GM10248 (cell line): ENCODE results near the gene RPL18A.

Source experiments
- CTCF ChIA-PET: fragments of 300-600 bp; sonication (Branson Sonifier 250); formaldehyde crosslinking; extraction: SDS; loops from one replicate; lab custom pipeline; 2021; ENCODE audit warnings: antibody characterized with exemption; lab: Yijun Ruan, JAX
- POLR2A ChIA-PET: fragments of 350-650 bp; sonication (Branson Sonifier 250); formaldehyde crosslinking; extraction: SDS; loops from one replicate; lab custom pipeline; 2020; ENCODE audit warnings: antibody characterized with exemption; lab: Yijun Ruan, JAX
- DNase-seq: peaks from one replicate; pipeline ENCODE4 v3.0.0; 2012; ENCODE audit errors: extremely low spot score
- CTCF ChIP-seq: IDR thresholded peaks from 2 replicates; pipeline ENCODE4 v1.5.1; 2012; ENCODE audit warnings: mild to moderate bottlenecking, low read depth; ENCODE audit errors: extremely low read depth, missing control alignments, control extremely low read depth

RPL18A gene

GRCh38 chr19:17832443-17833208 lies 27.1 kb upstream of the RPL18A start:
- TF ChIP-seq CTCF, result no peak
- CTCF ChIA-PET, result interaction anchor here (0.7 kb wide), 1 partner anchor 27 kb away, joined by 3 read pairs; the partner anchor contains the start of gene RPL18A
- POLR2A ChIA-PET, result no interaction called here
- DNase-seq, result no peak

GRCh38 chr19:17834350-17835181 lies 25.1 kb upstream of the RPL18A start:
- ChIA-PET CTCF (interaction anchor here (1.1 to 1.3 kb wide), 2 partner anchors 20 to 80 kb away, joined by 4 read pairs; no protein-coding TSS in a partner anchor), POLR2A (no interaction called here)
- DNase-seq, result no peak
- TF ChIP-seq CTCF, result no peak

- TF ChIP-seq CTCF, result no peak
- no peak for DNase-seq
- ChIA-PET POLR2A (no interaction called here), CTCF (no interaction called here)
Measured at GRCh38 chr19:17835182-17836006, 24.3 kb upstream of the RPL18A start.

GRCh38 chr19:17836530-17836929 lies 23.2 kb upstream of the RPL18A start:
- ChIA-PET POLR2A (no interaction called here), CTCF (no interaction called here)
- no peak for TF ChIP-seq CTCF
- no peak for DNase-seq

- ChIA-PET POLR2A (no interaction called here), CTCF (no interaction called here)
- no peak for DNase-seq
- no peak for TF ChIP-seq CTCF
Measured at GRCh38 chr19:17837972-17838371, 21.7 kb upstream of the RPL18A start.

GRCh38 chr19:17840019-17840418 lies 19.7 kb upstream of the RPL18A start:
- CTCF ChIA-PET, result interaction anchor here (0.9 kb wide), 1 partner anchor 20 kb away, joined by 3 read pairs; the partner anchor contains the start of gene RPL18A
- DNase-seq, result no peak
- POLR2A ChIA-PET, result no interaction called here
- no peak for TF ChIP-seq CTCF
